Stimulated activated CD8-positive, alpha-beta memory T cell treated with anti-CD3 and anti-CD28 coated beads, Interleukin-7, amount 100 ng/mL, for 4 hours (primary cell): ENCODE results near the gene RFX2.
"Not testable (repeated sequence)": the region's sequence is repeated elsewhere in the genome, so short reads cannot be mapped to it uniquely, and the experiment has no call there.

Experiments used
- DNase-seq, 2 donors: peaks; one replicate each; pipeline ENCODE4 v3.0.0-alpha.2; 2020; ENCODE audit warnings: low read depth in 2 of 2

Gene RFX2

GRCh38 chr19:6074709-6075403 lies 35.4 kb downstream of the RFX2 start:
- DNase-seq = no peak

GRCh38 chr19:6073858-6074708 lies 36.2 kb downstream of the RFX2 start:
- DNase-seq = no peak

- DNase-seq = not testable (repeated sequence)
Measured at GRCh38 chr19:6073233-6073632, 37.1 kb downstream of the RFX2 start.

- DNase-seq = no peak
Measured at GRCh38 chr19:6071875-6072274, 38.4 kb downstream of the RFX2 start.

GRCh38 chr19:6070720-6071485 lies 39.4 kb downstream of the RFX2 start:
- no peak for DNase-seq

- no peak for DNase-seq
Measured at GRCh38 chr19:6070207-6070681, 40.1 kb downstream of the RFX2 start.

GRCh38 chr19:6069268-6069791 lies 41.0 kb downstream of the RFX2 start:
- DNase-seq = no peak

- no peak for DNase-seq
Measured at GRCh38 chr19:6068711-6069110, 41.6 kb downstream of the RFX2 start.

GRCh38 chr19:6067975-6068374 lies 42.3 kb downstream of the RFX2 start:
- DNase-seq = no peak

- no peak for DNase-seq
Measured at GRCh38 chr19:6066661-6067646, 43.3 kb downstream of the RFX2 start.

GRCh38 chr19:6065685-6066374 lies 44.5 kb downstream of the RFX2 start:
- peak; percentile 40 to 50 for DNase-seq

- DNase-seq = no peak
Measured at GRCh38 chr19:6064336-6065073, 45.8 kb downstream of the RFX2 start.

- DNase-seq = no peak
Measured at GRCh38 chr19:6063576-6064335, 46.5 kb downstream of the RFX2 start.

GRCh38 chr19:6062961-6063575 lies 47.2 kb downstream of the RFX2 start:
- DNase-seq = no peak

GRCh38 chr19:6062274-6062673 lies 48.0 kb downstream of the RFX2 start:
- peak in 1 of 2 donors; percentile 24 for DNase-seq

GRCh38 chr19:6061376-6062130 lies 48.7 kb downstream of the RFX2 start:
- DNase-seq = no peak

GRCh38 chr19:6060600-6061375 lies 49.5 kb downstream of the RFX2 start:
- DNase-seq = peak in 1 of 2 donors; percentile 37
